ENCODE data around the gene GCSAML. TPM values are rescaled to one million over a fixed set of nuclear protein-coding genes. Genes with fewer than 3 reads are reported as not detected.

Gene GCSAML
- total RNA-seq, 2 donors from 2014 or later, result 0.66 TPM; not detected in 1

- H3K4me3 ChIP-seq, result no peak overlapping the region
- TF ChIP-seq CTCF (IDR thresholded peaks at IDR 0.05) (no peak), POLR2A (IDR thresholded peaks at IDR 0.05) (no peak)
- no peaks in the 10 kb centered on the region for H3K4me1 ChIP-seq
- ATAC-seq, result no peak
- WGBS, 2 donors, result 32 to 51% methylated on average over 5 of the region's 5 CpGs
- no peaks in the 10 kb centered on the region for H3K27me3 ChIP-seq
- no peaks in the 10 kb centered on the region for H3K9me3 ChIP-seq
- no peaks in the 10 kb centered on the region for H3K36me3 ChIP-seq (replicated peaks in 1 of 2; ENCODE audit: insufficient read depth in 1 of 2, low read depth in 2 of 2)
- DNase-seq, result no peak
- no peak overlapping the region for H3K27ac ChIP-seq
- intact Hi-C loops (cut with DNase I), result no loop called here
Observed at GRCh38 chr1:247578946-247579460, 30.1 kb downstream of the GCSAML start.

- DNase-seq (no peak), ATAC-seq (no peak)
- TF ChIP-seq POLR2A (IDR thresholded peaks at IDR 0.05), result no peak
- Histone ChIP-seq H3K27ac (no peak within 1 kb of the TSS), H3K4me1 (no peaks in the 10 kb centered on the region), H3K36me3 (replicated peaks in 1 of 2; ENCODE audit: insufficient read depth in 1 of 2, low read depth in 2 of 2) (no peaks in the 10 kb centered on the region), H3K4me3 (no peak within 1 kb of the TSS), H3K27me3 (no peaks in the 10 kb centered on the region), H3K9me3 (no peaks in the 10 kb centered on the region)
- 69 to 76% methylated on average over 2 of the region's 2 CpGs for WGBS, 2 donors
- intact Hi-C loops (cut with DNase I), result no loop called here
Observed at GRCh38 chr1:247588060-247588459, 39.1 kb downstream of the GCSAML start, which contains the start of gene OR2G2. OR2G2 (plus strand) TSS chr1:247588360; CDS start chr1:247588360, 0 bp downstream.

- 42 to 53% methylated on average over 2 of the region's 2 CpGs for WGBS, 2 donors
- no peak within 1 kb of the TSS for H3K27ac ChIP-seq
- no peak for ATAC-seq
- no peak for DNase-seq
- no peaks in the 10 kb centered on the region for H3K36me3 ChIP-seq (replicated peaks in 1 of 2; ENCODE audit: insufficient read depth in 1 of 2, low read depth in 2 of 2)
- no peak within 1 kb of the TSS for H3K4me3 ChIP-seq
- H3K9me3 ChIP-seq, result no peaks in the 10 kb centered on the region
- H3K4me1 ChIP-seq, result peaks cover 4% of the 10 kb centered on the region
- H3K27me3 ChIP-seq, result no peaks in the 10 kb centered on the region
- TF ChIP-seq CTCF (IDR thresholded peaks at IDR 0.05) (no peak), POLR2A (IDR thresholded peaks at IDR 0.05) (no peak)
- intact Hi-C loops (cut with DNase I), result no loop called here
Observed at GRCh38 chr1:247605286-247605685, 56.4 kb downstream of the GCSAML start, which contains the start of gene OR2G3. OR2G3 (plus strand) TSS chr1:247605586; CDS start chr1:247605586, 0 bp downstream.

- no peak for TF ChIP-seq POLR2A (IDR thresholded peaks at IDR 0.05)
- ATAC-seq (no peak), DNase-seq (no peak)
- no peaks in the 10 kb centered on the region for H3K4me1 ChIP-seq
- no peaks in the 10 kb centered on the region for H3K27me3 ChIP-seq
- H3K36me3 ChIP-seq (replicated peaks in 1 of 2; ENCODE audit: insufficient read depth in 1 of 2, low read depth in 2 of 2), result no peaks in the 10 kb centered on the region
- 16% methylated on average over 1 of the region's 1 CpG for WGBS, 2 donors
- no peaks in the 10 kb centered on the region for H3K9me3 ChIP-seq
- no peak overlapping the region for H3K4me3 ChIP-seq
- no peak overlapping the region for H3K27ac ChIP-seq
- intact Hi-C loops (cut with DNase I), result no loop called here
Observed at GRCh38 chr1:247613405-247613804, 64.5 kb downstream of the GCSAML start.

- intact Hi-C loops (cut with DNase I), result no loop called here
- H3K9me3 ChIP-seq, result no peaks in the 10 kb centered on the region
- ATAC-seq, result no peak
Observed at GRCh38 chr1:247614625-247615024, 65.7 kb downstream of the GCSAML start.

More at GRCh38 chr1:247614625-247615024, 65.7 kb downstream of the GCSAML start:
- DNase-seq, result peak in 1 of 4 donors; percentile 15
- TF ChIP-seq CTCF (IDR thresholded peaks at IDR 0.05), result no peak
- TF ChIP-seq POLR2A (IDR thresholded peaks at IDR 0.05), result no peak
- Histone ChIP-seq H3K4me3 (no peak overlapping the region), H3K4me1 (no peaks in the 10 kb centered on the region), H3K27ac (no peak overlapping the region), H3K36me3 (replicated peaks in 1 of 2; ENCODE audit: insufficient read depth in 1 of 2, low read depth in 2 of 2) (no peaks in the 10 kb centered on the region), H3K27me3 (no peaks in the 10 kb centered on the region)
- 68 to 84% methylated on average over 4 to 5 of the region's 5 CpGs for WGBS, 2 donors

Small RNA genes within 50 kb of the gene (small RNA-seq; reads per million reads assigned to genes)
- gene RF00026, result not detected

Other genes with a start within 250 kb of the GCSAML start
- 10 to 100 TPM; 30.0 to 53.4 TPM for gene ZNF496, start 217.3 kb upstream of the GCSAML start, total RNA-seq
- gene NLRP3, start 133.0 kb upstream of the GCSAML start, total RNA-seq, result 1 to 10 TPM in 1 of 2 donors, under 1 TPM in 1; 0.26 to 1.6 TPM
- not detected for gene OR2B11, start 91.0 kb upstream of the GCSAML start, total RNA-seq
- not detected for gene OR2C3, start 12.7 kb upstream of the GCSAML start, total RNA-seq
- gene OR2G2, start 39.2 kb downstream of the GCSAML start, total RNA-seq, result not detected
- not detected for gene OR2G3, start 56.5 kb downstream of the GCSAML start, total RNA-seq
- not detected for gene OR13G1, start 130.6 kb downstream of the GCSAML start, total RNA-seq
- not detected for gene OR6F1, start 167.5 kb downstream of the GCSAML start, total RNA-seq
- gene OR14K1, start 189.5 kb downstream of the GCSAML start, total RNA-seq, result 1 to 10 TPM in 1 of 2 donors, not detected in 1; 1.3 TPM
- not detected for gene OR14A2, start 199.0 kb downstream of the GCSAML start, total RNA-seq
- not detected for gene OR1C1, start 211.4 kb downstream of the GCSAML start, total RNA-seq

Measured in body of pancreas (tissue), 4 donors.